Anterior cingulate cortex (tissue), 58 donors: ENCODE measurements around the gene SLC16A5.

ENCODE experiments used
- DNase-seq, 58 donors: peaks; one replicate each; lab custom pipeline; 2025; lab: John Stamatoyannopoulos, UW

SLC16A5 gene

GRCh38 chr17:75152922-75153779 lies 65.4 kb downstream of the SLC16A5 start:
- peak in 3 of 58 donors; percentile 3 to 42 (median 3) for DNase-seq

GRCh38 chr17:75153780-75154194 lies 66.0 kb downstream of the SLC16A5 start:
- peak in 12 of 58 donors; percentile 4 to 51 (median 34) for DNase-seq

GRCh38 chr17:75154195-75155106 lies 66.7 kb downstream of the SLC16A5 start, which contains the start of gene JPT1:
TSS of gene JPT1 (minus strand) at chr17:75154512. CDS start at chr17:75154397, 115 bp downstream.
- DNase-seq = peak; percentile 84 to 98 (median 95)

GRCh38 chr17:75155191-75155601 lies 67.4 kb downstream of the SLC16A5 start:
- no peak for DNase-seq
